T-helper 17 cell (primary cell): Measurements from ENCODE around the gene ATP2C1. TPM values are rescaled to one million over a fixed set of nuclear protein-coding genes. Genes with fewer than 3 reads are reported as not detected.
A peak's percentile ranks its signal among the peaks of the same experiment; 100 is the strongest.

Experiments used
- ATAC-seq: fragments of 150-1000 bp; cut with Tn5 transposase; 2 replicates; pipeline ENCODE4 v1.10.0; 2021; ENCODE audit warnings: mild to moderate bottlenecking, moderate library complexity
- DNase-seq, 3 donors: peaks; one replicate each; pipeline versions ENCODE4 v3.0.0 to v3.0.0-alpha.2; 2020 to 2021
- H3K9me3 ChIP-seq: one replicate; pipeline ENCODE4 v1.7.0; 2013; ENCODE audit warnings: low read length, mild to moderate bottlenecking; ENCODE audit not compliant: control insufficient read depth, poor library complexity, severe bottlenecking
- H3K27ac Mint-ChIP-seq: one replicate; pipeline ENCODE4 v1.8.0; 2022; ENCODE audit warnings: mild to moderate bottlenecking, moderate library complexity, mixed read lengths
- H3K27me3 Mint-ChIP-seq: one replicate; pipeline ENCODE4 v1.8.0; 2022; ENCODE audit warnings: mixed read lengths
- H3K36me3 Mint-ChIP-seq: one replicate; pipeline ENCODE4 v1.8.0; 2022; ENCODE audit warnings: low read depth, mixed read lengths
- H3K4me1 Mint-ChIP-seq: one replicate; pipeline ENCODE4 v1.8.0; 2022; ENCODE audit warnings: mild to moderate bottlenecking, mixed read lengths
- H3K4me3 Mint-ChIP-seq: one replicate; pipeline ENCODE4 v1.8.0; 2022; ENCODE audit warnings: mild to moderate bottlenecking, moderate library complexity, mixed read lengths
- total RNA-seq, 4 donors: library from RNA in 2 of 4; stranded (reverse) in 2 of 4; gene quantifications; one replicate each; pipeline ENCODE4 v1.2.3 and lab custom pipeline; 2022 to 2026

The ATP2C1 gene
- total RNA-seq, 2 donors from 2014 or later, result 57.9 to 60.0 TPM

DNA sequence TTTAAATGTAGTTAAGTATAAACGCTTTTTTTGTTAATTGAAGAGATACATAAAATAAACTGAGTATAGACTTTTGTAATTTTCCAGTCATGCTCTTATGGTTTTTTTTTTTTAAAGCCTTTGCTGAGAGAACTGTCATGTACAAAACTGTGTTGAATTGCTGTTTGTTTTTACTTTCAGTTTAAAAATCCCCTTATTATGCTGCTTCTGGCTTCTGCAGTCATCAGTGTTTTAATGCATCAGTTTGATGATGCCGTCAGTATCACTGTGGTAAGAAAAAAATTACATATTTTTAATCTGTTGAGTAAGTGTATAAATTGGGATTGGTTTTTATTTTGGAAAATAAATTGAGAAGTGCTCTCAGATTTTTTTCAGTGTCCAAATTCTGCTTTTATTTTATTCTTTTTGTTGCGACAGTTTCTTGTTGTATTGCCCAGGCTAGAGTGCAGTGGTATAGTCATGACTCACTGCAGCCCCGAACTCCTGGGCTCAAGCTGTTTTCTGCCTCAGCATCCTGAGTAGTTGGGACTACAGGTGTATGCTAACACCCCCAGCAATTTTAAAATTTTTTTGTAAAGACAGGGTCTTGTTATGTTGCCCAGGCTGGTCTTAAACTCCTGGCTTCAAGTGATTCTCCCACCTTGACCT is 40.7 kb downstream of the ATP2C1 start:
- Mint-ChIP-seq H3K4me1 (peaks cover 9% of the 10 kb centered on the region), H3K27ac (peak overlapping the region; percentile 39), H3K36me3 (peaks cover 8% of the 10 kb centered on the region), H3K27me3 (no peaks in the 10 kb centered on the region), H3K4me3 (no peak overlapping the region)
- DNase-seq (no peak), ATAC-seq (no peak)
- no peaks in the 10 kb centered on the region for H3K9me3 ChIP-seq

DNA sequence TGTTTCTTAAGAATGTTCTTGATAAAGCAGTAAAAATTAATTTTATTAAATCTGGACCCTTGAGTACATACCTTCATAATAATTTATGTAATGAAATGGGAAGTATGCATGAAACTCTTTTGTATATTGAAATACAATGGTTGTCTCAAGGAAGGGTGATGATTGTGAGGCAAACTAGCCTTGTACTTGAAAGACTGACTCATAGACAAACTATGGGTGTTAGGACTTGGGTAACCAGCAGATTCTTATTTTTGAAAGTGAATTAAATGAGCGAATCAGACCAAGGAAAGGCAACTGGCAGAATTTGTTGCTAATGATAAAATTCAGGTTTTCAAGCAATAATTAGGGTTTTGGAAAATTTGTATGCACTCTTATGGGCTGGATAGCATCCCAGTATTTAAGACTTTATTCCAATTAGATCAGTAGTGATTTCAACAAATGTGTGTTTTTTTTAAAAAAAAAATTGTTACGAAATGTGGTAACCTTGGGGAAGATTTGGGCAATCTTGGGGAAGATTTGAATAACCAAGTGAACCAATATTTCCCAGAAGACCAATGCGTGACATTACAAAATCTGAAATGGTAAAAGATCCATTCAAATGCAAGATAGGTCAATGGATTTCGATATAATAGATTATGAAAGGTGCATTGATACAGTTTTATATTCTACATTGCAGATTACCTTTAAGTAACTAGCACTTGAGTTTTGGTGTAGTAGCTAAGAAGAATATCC is 42.0 kb downstream of the ATP2C1 start:
- no peaks in the 10 kb centered on the region for H3K9me3 ChIP-seq
- ATAC-seq, result no peak
- Mint-ChIP-seq H3K36me3 (peaks cover 6% of the 10 kb centered on the region), H3K4me3 (no peak overlapping the region), H3K27me3 (no peaks in the 10 kb centered on the region), H3K4me1 (peaks cover 5% of the 10 kb centered on the region), H3K27ac (no peak overlapping the region)
- DNase-seq, result no peak

DNA sequence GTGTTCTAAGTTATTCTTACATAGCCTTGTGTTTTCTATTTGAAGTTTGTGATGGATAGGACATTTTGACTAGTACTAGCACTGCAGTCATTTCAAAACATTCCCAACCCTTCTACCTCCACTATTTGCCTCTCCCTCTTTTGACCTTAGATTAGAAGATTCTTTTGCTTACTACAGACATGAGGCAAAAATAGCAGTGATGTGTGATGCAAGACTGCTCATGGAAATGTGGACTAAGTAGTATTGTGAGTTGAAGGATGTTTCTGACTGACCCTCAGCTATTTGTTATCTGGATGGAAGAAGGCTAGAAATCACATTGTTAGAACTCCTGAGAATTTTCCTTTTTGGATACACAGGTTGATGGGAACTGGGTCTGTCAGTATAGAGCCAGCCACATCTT is 45.9 kb downstream of the ATP2C1 start:
- no peaks in the 10 kb centered on the region for H3K27me3 Mint-ChIP-seq
- no peak overlapping the region for H3K27ac Mint-ChIP-seq
- H3K36me3 Mint-ChIP-seq, result peaks cover 9% of the 10 kb centered on the region
- no peak for ATAC-seq
- H3K9me3 ChIP-seq, result no peaks in the 10 kb centered on the region
- DNase-seq, result no peak
- no peak overlapping the region for H3K4me3 Mint-ChIP-seq
- H3K4me1 Mint-ChIP-seq, result no peaks in the 10 kb centered on the region

DNA sequence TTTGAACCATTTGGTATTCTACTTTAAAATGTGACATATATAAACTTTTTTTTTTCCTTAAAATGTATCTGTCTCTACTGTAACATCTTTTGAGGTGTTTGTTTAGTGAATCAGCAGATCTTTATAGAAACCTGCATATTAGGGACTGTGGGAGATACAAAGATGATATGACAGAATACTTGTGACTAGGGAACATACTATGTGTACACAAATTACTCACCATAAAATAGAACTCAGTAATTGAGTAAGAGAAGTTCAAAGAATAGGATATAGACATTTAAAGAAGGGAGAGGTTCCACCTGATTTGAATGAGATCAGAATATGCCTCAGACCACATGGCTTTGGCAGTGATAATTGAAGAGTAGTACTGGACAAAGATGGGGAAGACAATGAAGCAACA is 47.9 kb downstream of the ATP2C1 start:
- no peaks in the 10 kb centered on the region for H3K4me1 Mint-ChIP-seq
- H3K27me3 Mint-ChIP-seq, result no peaks in the 10 kb centered on the region
- no peaks in the 10 kb centered on the region for H3K9me3 ChIP-seq
- ATAC-seq (no peak), DNase-seq (no peak)
- H3K27ac Mint-ChIP-seq, result peak overlapping the region; percentile 1
- H3K36me3 Mint-ChIP-seq, result peaks cover 12% of the 10 kb centered on the region
- H3K4me3 Mint-ChIP-seq, result no peak overlapping the region

DNA sequence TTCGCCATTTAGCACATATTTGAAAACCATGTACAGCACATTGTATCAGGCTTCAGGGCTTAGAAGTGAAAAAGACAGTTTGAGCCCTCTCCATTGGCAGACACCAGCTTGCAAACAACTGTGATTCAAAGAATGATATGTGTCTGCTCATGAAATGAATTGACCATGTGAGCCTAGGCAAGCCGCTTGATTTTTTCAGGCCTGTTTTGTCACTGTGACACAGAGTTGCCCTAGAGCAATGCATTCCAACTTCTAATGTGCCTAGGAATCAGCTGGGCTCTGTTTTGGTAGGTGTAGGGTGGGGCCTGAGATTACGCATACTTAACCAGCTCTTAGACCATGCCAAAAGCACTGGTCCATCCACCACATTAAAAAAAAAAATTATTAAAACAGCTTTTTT is 53.0 kb downstream of the ATP2C1 start:
- Mint-ChIP-seq H3K27ac (no peak overlapping the region), H3K27me3 (no peaks in the 10 kb centered on the region), H3K4me1 (peaks cover 5% of the 10 kb centered on the region), H3K4me3 (no peak overlapping the region), H3K36me3 (peaks cover 18% of the 10 kb centered on the region)
- H3K9me3 ChIP-seq, result no peaks in the 10 kb centered on the region
- DNase-seq (no peak), ATAC-seq (no peak)

DNA sequence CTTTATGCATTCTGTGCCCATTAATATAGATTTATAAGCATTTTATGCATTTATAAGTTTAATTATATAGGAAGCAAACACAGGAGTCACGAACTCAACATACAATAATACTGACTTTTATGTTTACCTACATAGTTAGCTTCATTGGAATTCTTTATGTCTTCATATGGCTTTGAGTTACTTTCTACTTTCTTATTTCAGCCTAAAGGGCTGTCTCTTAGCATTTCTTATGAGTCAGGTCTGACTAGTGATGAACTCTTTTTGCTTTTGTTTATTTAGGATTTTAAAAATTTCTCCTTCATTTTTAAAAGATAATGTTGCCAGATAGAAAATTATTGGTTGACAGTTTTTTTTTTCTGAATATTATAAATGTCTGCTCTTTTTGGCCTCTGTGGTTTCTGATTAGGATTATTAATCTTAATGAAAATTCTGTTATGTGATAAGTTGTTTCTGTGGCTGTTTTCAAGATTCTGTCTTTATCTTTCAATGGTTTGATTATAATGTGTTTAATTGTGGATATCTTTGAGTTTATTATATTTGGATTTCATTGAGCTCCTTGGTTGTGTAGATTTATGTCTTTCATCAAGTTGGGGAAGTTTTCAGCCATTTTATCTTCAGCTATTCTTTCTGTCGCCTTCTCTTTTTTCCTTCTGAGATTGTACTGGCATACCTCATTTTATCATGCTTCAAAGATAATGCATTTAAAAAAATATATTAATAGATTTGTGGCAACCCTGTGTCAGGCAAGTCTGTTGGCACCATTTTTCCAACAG is 54.3 kb downstream of the ATP2C1 start:
- peaks cover 14% of the 10 kb centered on the region for H3K36me3 Mint-ChIP-seq
- ATAC-seq (no peak), DNase-seq (no peak)
- no peak overlapping the region for H3K4me3 Mint-ChIP-seq
- no peaks in the 10 kb centered on the region for H3K27me3 Mint-ChIP-seq
- H3K4me1 Mint-ChIP-seq, result peaks cover 5% of the 10 kb centered on the region
- no peaks in the 10 kb centered on the region for H3K9me3 ChIP-seq
- peak overlapping the region; percentile 48 for H3K27ac Mint-ChIP-seq

DNA sequence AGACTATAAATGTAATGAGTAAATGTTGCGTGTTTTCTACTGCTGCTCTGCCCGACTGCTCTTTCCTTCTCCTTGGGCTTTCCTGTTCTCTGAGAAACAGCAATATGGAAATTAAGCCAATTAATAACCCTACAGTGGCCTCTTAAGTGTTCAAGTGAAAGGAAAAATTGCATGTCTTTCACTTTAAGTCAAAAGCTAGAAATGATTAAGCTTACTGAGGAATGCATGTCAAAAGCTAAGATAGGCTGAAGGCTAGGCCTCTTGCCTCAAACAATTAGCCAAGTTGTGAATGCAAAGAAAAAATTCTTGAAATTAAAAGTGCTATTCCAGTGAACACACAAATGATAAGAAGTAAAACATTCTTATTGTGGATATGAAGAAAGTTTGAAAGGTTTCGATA is 55.0 kb downstream of the ATP2C1 start:
- no peaks in the 10 kb centered on the region for H3K9me3 ChIP-seq
- H3K36me3 Mint-ChIP-seq, result peaks cover 16% of the 10 kb centered on the region
- H3K4me3 Mint-ChIP-seq, result no peak overlapping the region
- H3K27ac Mint-ChIP-seq, result no peak overlapping the region
- DNase-seq (no peak), ATAC-seq (no peak)
- no peaks in the 10 kb centered on the region for H3K27me3 Mint-ChIP-seq
- H3K4me1 Mint-ChIP-seq, result peaks cover 5% of the 10 kb centered on the region

DNA sequence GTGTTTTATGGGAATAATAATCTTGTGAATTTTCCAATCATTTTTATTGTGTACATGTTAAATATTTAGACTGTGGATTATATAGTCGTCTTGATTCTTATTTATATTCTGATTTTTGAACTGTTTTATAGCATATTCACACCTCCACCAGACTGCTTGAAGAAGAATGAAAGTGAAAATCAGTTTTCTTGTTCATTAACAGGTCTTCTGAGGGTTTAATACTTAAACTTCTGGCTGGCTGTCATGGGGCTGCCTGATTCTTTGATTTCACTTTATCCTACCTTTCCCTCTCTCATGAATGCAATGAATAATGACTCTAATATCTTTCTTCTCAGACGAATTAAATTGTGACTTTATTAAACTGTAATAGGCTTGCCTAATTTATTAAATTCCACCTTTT is 56.2 kb downstream of the ATP2C1 start:
- ATAC-seq, result no peak
- H3K4me1 Mint-ChIP-seq, result peaks cover 7% of the 10 kb centered on the region
- H3K4me3 Mint-ChIP-seq, result no peak overlapping the region
- H3K27me3 Mint-ChIP-seq, result no peaks in the 10 kb centered on the region
- no peak for DNase-seq
- no peaks in the 10 kb centered on the region for H3K9me3 ChIP-seq
- H3K36me3 Mint-ChIP-seq, result peaks cover 16% of the 10 kb centered on the region
- peak overlapping the region; percentile 49 for H3K27ac Mint-ChIP-seq

DNA sequence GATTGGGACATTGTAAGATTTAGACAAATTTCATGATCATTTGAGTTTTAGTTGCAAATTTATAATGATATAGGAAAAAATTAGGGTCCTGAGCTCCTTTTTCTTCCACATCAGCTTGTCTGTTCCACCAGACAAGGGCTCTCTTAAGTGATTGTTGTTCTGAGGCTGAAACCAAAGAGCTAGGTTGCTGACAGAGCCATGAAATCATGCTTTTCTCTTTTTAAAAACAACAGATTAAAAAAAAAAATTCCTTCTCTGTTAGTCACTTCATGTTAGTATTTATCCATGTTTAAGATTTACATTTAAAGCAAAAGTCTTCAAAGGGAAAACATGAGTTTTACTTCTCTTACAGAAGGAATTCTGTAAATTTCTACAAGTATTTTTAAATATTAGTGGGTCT is 56.8 kb downstream of the ATP2C1 start:
- peaks cover 7% of the 10 kb centered on the region for H3K4me1 Mint-ChIP-seq
- H3K36me3 Mint-ChIP-seq, result peaks cover 17% of the 10 kb centered on the region
- DNase-seq (no peak), ATAC-seq (no peak)
- H3K27ac Mint-ChIP-seq, result peak overlapping the region; percentile 49
- no peaks in the 10 kb centered on the region for H3K9me3 ChIP-seq
- no peaks in the 10 kb centered on the region for H3K27me3 Mint-ChIP-seq
- H3K4me3 Mint-ChIP-seq, result no peak overlapping the region

DNA sequence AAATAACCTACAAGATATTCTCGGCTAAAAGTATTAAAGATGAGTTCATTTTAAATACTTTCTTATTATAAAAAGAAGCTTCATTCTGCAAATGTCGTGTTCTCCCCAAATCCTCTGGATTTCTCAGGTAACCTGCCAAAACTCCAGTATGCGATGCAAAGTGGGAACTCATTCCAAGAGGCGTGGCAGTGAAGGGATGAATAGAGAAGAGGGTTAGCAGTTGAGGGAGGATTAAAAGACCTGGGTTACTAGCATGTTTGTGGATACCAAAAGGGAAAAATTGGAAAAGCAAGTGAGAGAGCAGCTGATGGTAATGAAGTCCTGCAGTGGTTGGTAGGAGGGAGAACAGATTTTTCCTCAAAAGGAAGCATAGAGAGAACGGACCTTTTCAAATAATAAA is 61.6 kb downstream of the ATP2C1 start:
- Mint-ChIP-seq H3K4me1 (peaks cover 2% of the 10 kb centered on the region), H3K36me3 (peaks cover 17% of the 10 kb centered on the region), H3K27me3 (no peaks in the 10 kb centered on the region), H3K27ac (peak overlapping the region; percentile 16), H3K4me3 (no peak overlapping the region)
- H3K9me3 ChIP-seq, result no peaks in the 10 kb centered on the region
- ATAC-seq, result no peak
- no peak for DNase-seq

DNA sequence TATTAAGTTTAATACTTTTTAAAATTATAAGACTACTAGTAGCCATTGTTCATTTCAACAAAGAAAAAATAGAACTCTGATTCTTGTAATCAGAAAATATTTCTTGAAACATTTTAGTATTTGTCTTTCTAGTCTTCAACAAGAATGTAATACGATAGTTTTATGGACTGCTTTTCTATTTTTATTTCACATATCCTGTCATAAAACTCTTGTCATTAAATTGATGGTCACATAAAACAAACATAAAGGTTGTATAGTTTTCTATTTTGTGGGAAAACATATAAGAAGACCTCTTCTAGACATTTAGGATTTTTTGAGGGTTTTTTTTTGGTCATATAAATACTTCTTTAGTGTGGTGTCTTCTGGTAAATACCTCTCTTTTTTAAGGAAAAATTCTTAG is 62.4 kb downstream of the ATP2C1 start:
- no peaks in the 10 kb centered on the region for H3K27me3 Mint-ChIP-seq
- DNase-seq, result no peak
- ATAC-seq, result no peak
- H3K4me3 Mint-ChIP-seq, result no peak overlapping the region
- peaks cover 20% of the 10 kb centered on the region for H3K36me3 Mint-ChIP-seq
- no peaks in the 10 kb centered on the region for H3K9me3 ChIP-seq
- H3K4me1 Mint-ChIP-seq, result peaks cover 2% of the 10 kb centered on the region
- no peak overlapping the region for H3K27ac Mint-ChIP-seq

DNA sequence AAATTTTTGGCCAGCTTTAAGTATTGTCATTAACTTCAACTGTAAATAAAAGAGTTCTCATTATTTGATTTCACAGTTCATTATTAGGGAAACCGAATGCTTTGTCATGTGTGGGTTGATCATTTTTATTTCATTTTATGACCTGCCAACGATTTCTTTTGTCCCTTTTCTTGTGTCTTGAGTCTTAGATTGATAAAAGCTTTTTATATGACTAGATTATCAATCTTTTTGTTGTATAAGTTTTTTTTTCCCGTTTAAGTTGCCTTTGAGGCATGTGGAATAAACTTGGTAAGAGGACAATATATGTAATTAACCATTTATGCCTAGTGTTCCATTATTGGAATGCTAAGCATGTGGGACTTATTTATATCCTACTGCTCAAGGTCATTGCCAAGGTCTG is 62.8 kb downstream of the ATP2C1 start:
- ATAC-seq, result no peak
- H3K27me3 Mint-ChIP-seq, result no peaks in the 10 kb centered on the region
- DNase-seq, result no peak
- peaks cover 20% of the 10 kb centered on the region for H3K36me3 Mint-ChIP-seq
- H3K4me1 Mint-ChIP-seq, result peaks cover 2% of the 10 kb centered on the region
- no peak overlapping the region for H3K27ac Mint-ChIP-seq
- H3K9me3 ChIP-seq, result no peaks in the 10 kb centered on the region
- H3K4me3 Mint-ChIP-seq, result no peak overlapping the region

DNA sequence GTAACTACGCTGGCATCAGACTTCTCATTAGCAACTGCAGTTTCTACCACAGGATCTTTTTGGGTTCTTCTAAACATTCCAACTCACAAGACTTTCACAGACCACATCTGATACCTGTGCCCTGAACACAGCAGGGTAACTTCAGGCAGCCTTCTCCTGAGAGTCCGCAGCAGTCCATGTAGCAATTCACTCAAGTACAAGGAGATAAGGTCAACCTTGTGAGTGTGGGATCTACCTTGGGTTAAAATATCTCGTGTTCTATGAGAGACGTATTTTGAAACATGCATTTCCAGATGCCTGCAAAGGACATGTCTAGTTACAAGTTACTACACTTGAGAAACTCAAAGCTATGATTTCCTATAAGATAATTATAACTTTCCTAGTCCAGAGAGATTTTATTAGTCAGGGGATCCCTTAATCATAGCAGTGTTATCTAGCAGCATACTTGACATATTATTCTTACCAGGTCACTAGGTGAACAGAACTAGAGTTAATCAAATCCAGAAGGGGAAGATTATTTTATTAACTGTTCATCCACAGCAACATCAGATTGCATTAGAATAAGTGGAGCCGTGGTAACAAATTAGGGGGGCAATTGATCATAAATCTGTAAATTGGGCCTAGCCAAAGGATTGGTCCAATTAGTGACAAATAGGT is 66.4 kb downstream of the ATP2C1 start:
- H3K27me3 Mint-ChIP-seq, result no peaks in the 10 kb centered on the region
- DNase-seq (no peak), ATAC-seq (no peak)
- H3K9me3 ChIP-seq, result no peaks in the 10 kb centered on the region
- H3K4me3 Mint-ChIP-seq, result no peak overlapping the region
- no peaks in the 10 kb centered on the region for H3K4me1 Mint-ChIP-seq
- H3K36me3 Mint-ChIP-seq, result peaks cover 20% of the 10 kb centered on the region
- no peak overlapping the region for H3K27ac Mint-ChIP-seq
